OCI-LY7 (cell line): Measurements from ENCODE around the gene ACE.
"Not testable (repeated sequence)": the region's sequence is repeated elsewhere in the genome, so short reads cannot be mapped to it uniquely, and the experiment has no call there.

ENCODE experiments used
- EZH2phosphoT487 ChIP-seq: fragments of 200-600 bp; sonication (generic); IDR thresholded peaks from 2 replicates; pipeline ENCODE4 v1.6.1; 2018; ENCODE audit warnings: low read depth, borderline replicate concordance, mild to moderate bottlenecking, mixed run types, antibody characterized with exemption, low read length, moderate library complexity, mixed read lengths
- TF ChIP-seq, protein P1 (sequence below): fragments of 200-600 bp; sonication (generic); conservative IDR thresholded peaks from 2 replicates; pipeline ENCODE4 v1.5.1; 2014; ENCODE audit warnings: mild to moderate bottlenecking, antibody characterized with exemption, low read length, moderate library complexity, mixed read lengths

DNA sequence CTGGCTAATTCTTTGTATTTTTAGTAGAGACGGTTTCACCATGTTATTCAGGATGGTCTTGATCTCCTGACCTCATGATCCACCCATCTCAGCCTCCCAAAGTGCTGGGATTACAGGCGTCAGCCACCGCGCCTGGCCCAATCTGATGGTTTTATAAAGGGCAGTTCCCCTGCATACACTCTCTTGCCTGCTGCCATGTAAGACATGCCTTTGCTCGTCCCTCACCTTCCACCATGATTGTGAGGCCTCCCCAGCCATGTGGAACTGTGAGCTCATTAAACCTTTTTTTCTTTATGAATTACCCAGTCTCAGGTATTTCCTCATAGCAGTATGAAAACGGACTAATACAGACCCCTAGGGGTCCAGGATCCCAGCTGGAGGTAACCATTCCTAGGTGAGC is 8.8 kb upstream of the ACE start:
- TF ChIP-seq, protein P1, sequence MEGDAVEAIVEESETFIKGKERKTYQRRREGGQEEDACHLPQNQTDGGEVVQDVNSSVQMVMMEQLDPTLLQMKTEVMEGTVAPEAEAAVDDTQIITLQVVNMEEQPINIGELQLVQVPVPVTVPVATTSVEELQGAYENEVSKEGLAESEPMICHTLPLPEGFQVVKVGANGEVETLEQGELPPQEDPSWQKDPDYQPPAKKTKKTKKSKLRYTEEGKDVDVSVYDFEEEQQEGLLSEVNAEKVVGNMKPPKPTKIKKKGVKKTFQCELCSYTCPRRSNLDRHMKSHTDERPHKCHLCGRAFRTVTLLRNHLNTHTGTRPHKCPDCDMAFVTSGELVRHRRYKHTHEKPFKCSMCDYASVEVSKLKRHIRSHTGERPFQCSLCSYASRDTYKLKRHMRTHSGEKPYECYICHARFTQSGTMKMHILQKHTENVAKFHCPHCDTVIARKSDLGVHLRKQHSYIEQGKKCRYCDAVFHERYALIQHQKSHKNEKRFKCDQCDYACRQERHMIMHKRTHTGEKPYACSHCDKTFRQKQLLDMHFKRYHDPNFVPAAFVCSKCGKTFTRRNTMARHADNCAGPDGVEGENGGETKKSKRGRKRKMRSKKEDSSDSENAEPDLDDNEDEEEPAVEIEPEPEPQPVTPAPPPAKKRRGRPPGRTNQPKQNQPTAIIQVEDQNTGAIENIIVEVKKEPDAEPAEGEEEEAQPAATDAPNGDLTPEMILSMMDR = not testable (repeated sequence)
- TF ChIP-seq EZH2phosphoT487 = not testable (repeated sequence)
